ENCODE results near the gene ZCCHC8. TPM values are rescaled to one million over a fixed set of nuclear protein-coding genes. Genes with fewer than 3 reads are reported as not detected.
"Not testable (repeated sequence)": the region's sequence is repeated elsewhere in the genome, so short reads cannot be mapped to it uniquely, and the experiment has no call there.

The ZCCHC8 gene
- total RNA-seq, 1 experiment from 2014 or later = 30.5 TPM

- RAD21 ChIA-PET (ENCODE audit: low non-redundant PET in 1 of 2, low total read pairs in 2 of 2, uncharacterized antibody in 2 of 2, unreplicated experiment in 2 of 2) = interaction anchor here in 1 of 2 experiments (2.9 kb wide), 1 partner anchor 70 kb away, joined by 17 read pairs; no protein-coding TSS in a partner anchor
- H3K36me3 ChIP-seq (ENCODE audit: control insufficient read depth in 1 of 2, insufficient read depth in 2 of 2, low read length in 2 of 2) = peaks cover 13 to 14% of the 10 kb centered on the region in 2 experiments; a peak in 3 of 4 replicates
- intact Hi-C loops (cut with micrococcal nuclease) = loop anchor here (5.0 kb wide), 1 partner anchor 133 kb away; no protein-coding TSS in a partner anchor
Measured at GRCh38 chr12:122469856-122470255, 30.9 kb downstream of the ZCCHC8 start.

GRCh38 chr12:122467983-122468382 lies 32.7 kb downstream of the ZCCHC8 start:
- H3K79me2 ChIP-seq (ENCODE audit: insufficient read depth, low read length) = no peaks in the 10 kb centered on the region
- H3K9me2 ChIP-seq (ENCODE audit: insufficient read depth) = no peaks in the 10 kb centered on the region
- H3K36me3 ChIP-seq (ENCODE audit: control insufficient read depth in 1 of 2, insufficient read depth in 2 of 2, low read length in 2 of 2) = 0 out of 4 replicates have a peak, but pooled peaks cover 0 to 2% of the 10 kb centered on the region in 2 experiments
- no peak overlapping the region for H3K27ac ChIP-seq (ENCODE audit: low read depth, low read length)
- BruUV-seq (replicated peaks) = no TSS peak
- H3K4me1 ChIP-seq (ENCODE audit: control insufficient read depth in 1 of 2, insufficient read depth in 2 of 2, low read length in 2 of 2) = peaks cover 8 to 32% of the 10 kb centered on the region in 2 experiments
- H4K20me1 ChIP-seq (ENCODE audit: insufficient read depth) = no peaks in the 10 kb centered on the region
- H3K4me2 ChIP-seq (ENCODE audit: low read length) = no peak overlapping the region
- RAD21 ChIA-PET (ENCODE audit: low non-redundant PET in 1 of 2, low total read pairs in 2 of 2, uncharacterized antibody in 2 of 2, unreplicated experiment in 2 of 2) = no interaction called here
- DNase-seq (ENCODE audit: low read depth, low spot score) = no peak
- CTCF ChIA-PET = no interaction called here
- intact Hi-C loops (cut with micrococcal nuclease) = no loop called here
- H2AFZ ChIP-seq (ENCODE audit: low read depth, low read length, poor library complexity, severe bottlenecking) = no peak overlapping the region
- POLR2A ChIA-PET = no interaction called here
- no peak for ATAC-seq
- H3K4me3 ChIP-seq (replicated peaks in 1 of 2; ENCODE audit: low read depth in 1 of 2, low read length in 2 of 2) = no peak overlapping the region
- no peaks in the 10 kb centered on the region for H3K9me3 ChIP-seq (ENCODE audit: control insufficient read depth in 1 of 2, insufficient read depth in 1 of 2, low read depth in 1 of 2, low read length in 2 of 2)
- H3K9ac ChIP-seq (ENCODE audit: low read length) = no peak overlapping the region
- H3K27me3 ChIP-seq (ENCODE audit: insufficient read depth, low read length) = no peaks in the 10 kb centered on the region
- no peak for TF ChIP-seq CTCF (IDR thresholded peaks at IDR 0.05 in 2 of 3, conservative IDR thresholded peaks at IDR 0.05 in 1 of 3; ENCODE audit: borderline replicate concordance in 1 of 3, insufficient read depth in 1 of 3, low read depth in 2 of 3, low read length in 2 of 3)
- no peak for TF ChIP-seq EZH2 (IDR thresholded peaks at IDR 0.05)
- TF ChIP-seq POLR2A (IDR thresholded peaks at IDR 0.05; ENCODE audit: borderline replicate concordance, extremely low read depth, insufficient read depth, insufficient read length) = no peak
- no peak for TF ChIP-seq RAD21 (IDR thresholded peaks at IDR 0.05; ENCODE audit: low read depth)
- TF ChIP-seq ZNF274 (IDR thresholded peaks at IDR 0.05; ENCODE audit: low read depth, low read length) = no peak
- no peak for TF ChIP-seq MAX (IDR thresholded peaks at IDR 0.05)
- TF ChIP-seq REST (IDR thresholded peaks at IDR 0.05; ENCODE audit: low read depth) = no peak
- TF ChIP-seq ELF1 (IDR thresholded peaks at IDR 0.05; ENCODE audit: borderline replicate concordance, low read depth) = no peak
- TF ChIP-seq EZH2phosphoT487 (IDR thresholded peaks at IDR 0.05; ENCODE audit: borderline replicate concordance) = no peak
- TF ChIP-seq EGR1 (IDR thresholded peaks at IDR 0.05; ENCODE audit: low read depth) = no peak
- no peak for TF ChIP-seq SP1 (IDR thresholded peaks at IDR 0.05; ENCODE audit: low read depth)
- no peak for TF ChIP-seq JUND (IDR thresholded peaks at IDR 0.05)
- no peak for TF ChIP-seq FOSL1 (IDR thresholded peaks at IDR 0.05; ENCODE audit: low read depth)
- TF ChIP-seq CEBPB (IDR thresholded peaks at IDR 0.05; ENCODE audit: low read depth) = no peak

More at GRCh38 chr12:122469856-122470255, 30.9 kb downstream of the ZCCHC8 start:
- H3K9me3 ChIP-seq (ENCODE audit: control insufficient read depth in 1 of 2, insufficient read depth in 1 of 2, low read depth in 1 of 2, low read length in 2 of 2); POLR2A ChIA-PET; H3K79me2 ChIP-seq (ENCODE audit: insufficient read depth, low read length); H3K9ac ChIP-seq (ENCODE audit: low read length); H4K20me1 ChIP-seq (ENCODE audit: insufficient read depth); H3K27me3 ChIP-seq (ENCODE audit: insufficient read depth, low read length); H3K4me3 ChIP-seq (replicated peaks in 1 of 2; ENCODE audit: low read depth in 1 of 2, low read length in 2 of 2); ATAC-seq; H2AFZ ChIP-seq (ENCODE audit: low read depth, low read length, poor library complexity, severe bottlenecking); DNase-seq (ENCODE audit: low read depth, low spot score); H3K27ac ChIP-seq (ENCODE audit: low read depth, low read length); H3K4me2 ChIP-seq (ENCODE audit: low read length); BruUV-seq (replicated peaks); H3K9me2 ChIP-seq (ENCODE audit: insufficient read depth): not testable (repeated sequence)
- CTCF ChIA-PET = interaction anchor here (1.0 to 4.8 kb wide), 2 partner anchors 67 to 70 kb away, joined by 3 to 112 read pairs; no protein-coding TSS in a partner anchor
- peaks cover 2 to 19% of the 10 kb centered on the region in 2 experiments for H3K4me1 ChIP-seq (ENCODE audit: control insufficient read depth in 1 of 2, insufficient read depth in 2 of 2, low read length in 2 of 2)

All from HCT116 (cell line).